Ovary (tissue), 3 donors: ENCODE measurements around the gene COL23A1.

Experiments
- EP300 ChIP-seq: sonication (generic); formaldehyde crosslinking; IDR thresholded peaks from one replicate; pipeline ENCODE4 v1.6.1; 2017; ENCODE audit warnings: antibody characterized with exemption
- POLR2A ChIP-seq: fragments of 450-650 bp; IDR thresholded peaks from one replicate; pipeline ENCODE4 v1.6.1; 2017; ENCODE audit warnings: antibody characterized with exemption, mild to moderate bottlenecking, moderate library complexity
- TF ChIP-seq, protein P1 (sequence below), 3 donors: fragments of 450-650 bp in 2 of 3; fragments of 200-600 bp in 1 of 3; IDR thresholded peaks; one replicate each; pipeline versions ENCODE4 v1.5.1 to v1.8.0; 2016 to 2022; ENCODE audit warnings: antibody characterized with exemption in 3 of 3, mild to moderate bottlenecking in 1 of 3
- donor health status: DM: no; HTN: no; CAD: no.

DNA sequence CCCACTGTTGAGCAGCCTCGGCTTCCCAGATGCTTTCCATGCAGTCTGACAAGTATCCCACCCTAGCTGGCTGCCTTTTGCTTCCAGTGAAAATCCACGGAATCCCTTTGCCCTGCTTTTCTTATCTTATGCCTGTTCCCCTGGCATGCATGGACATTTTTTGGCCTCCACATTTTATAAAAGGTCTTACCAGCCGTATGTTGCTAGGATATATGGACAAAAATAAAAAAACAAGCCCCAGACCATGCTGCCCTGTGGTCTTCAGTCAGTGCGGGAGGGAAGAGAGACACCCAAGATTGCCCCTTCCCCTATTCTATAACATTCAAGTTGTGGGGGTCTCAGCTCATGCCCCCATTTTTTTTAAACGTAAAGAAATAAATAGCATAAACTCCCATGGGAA lies 129.6 kb downstream of the COL23A1 start:
- TF ChIP-seq, protein P1, sequence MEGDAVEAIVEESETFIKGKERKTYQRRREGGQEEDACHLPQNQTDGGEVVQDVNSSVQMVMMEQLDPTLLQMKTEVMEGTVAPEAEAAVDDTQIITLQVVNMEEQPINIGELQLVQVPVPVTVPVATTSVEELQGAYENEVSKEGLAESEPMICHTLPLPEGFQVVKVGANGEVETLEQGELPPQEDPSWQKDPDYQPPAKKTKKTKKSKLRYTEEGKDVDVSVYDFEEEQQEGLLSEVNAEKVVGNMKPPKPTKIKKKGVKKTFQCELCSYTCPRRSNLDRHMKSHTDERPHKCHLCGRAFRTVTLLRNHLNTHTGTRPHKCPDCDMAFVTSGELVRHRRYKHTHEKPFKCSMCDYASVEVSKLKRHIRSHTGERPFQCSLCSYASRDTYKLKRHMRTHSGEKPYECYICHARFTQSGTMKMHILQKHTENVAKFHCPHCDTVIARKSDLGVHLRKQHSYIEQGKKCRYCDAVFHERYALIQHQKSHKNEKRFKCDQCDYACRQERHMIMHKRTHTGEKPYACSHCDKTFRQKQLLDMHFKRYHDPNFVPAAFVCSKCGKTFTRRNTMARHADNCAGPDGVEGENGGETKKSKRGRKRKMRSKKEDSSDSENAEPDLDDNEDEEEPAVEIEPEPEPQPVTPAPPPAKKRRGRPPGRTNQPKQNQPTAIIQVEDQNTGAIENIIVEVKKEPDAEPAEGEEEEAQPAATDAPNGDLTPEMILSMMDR (IDR thresholded peaks at IDR 0.05) = no peak
- TF ChIP-seq EP300 (no peak), POLR2A (no peak)
